KMS-11 (cell line): Measurements from ENCODE around the gene NUP98.

Source experiments
- H2AFZ ChIP-seq: fragments of 200-600 bp; sonication (generic); 2 replicates; pipeline ENCODE4 v1.6.1; 2016; ENCODE audit warnings: antibody characterized with exemption, mixed run types, low read depth
- H3K27ac ChIP-seq: fragments of 200-600 bp; sonication (generic); 2 replicates; pipeline ENCODE4 v1.6.1; 2016; ENCODE audit warnings: mild to moderate bottlenecking, mixed run types
- H3K27me3 ChIP-seq: fragments of 200-600 bp; sonication (generic); 2 replicates; pipeline ENCODE4 v1.6.1; 2017; ENCODE audit warnings: mild to moderate bottlenecking, low read depth, mixed run types, moderate library complexity; ENCODE audit not compliant: insufficient read depth
- H3K36me3 ChIP-seq: fragments of 200-600 bp; sonication (generic); 2 replicates; pipeline ENCODE4 v1.6.1; 2017; ENCODE audit warnings: mild to moderate bottlenecking, mixed run types; ENCODE audit not compliant: insufficient read depth
- H3K4me1 ChIP-seq: fragments of 200-600 bp; sonication (generic); 2 replicates; pipeline ENCODE4 v1.6.1; 2016; ENCODE audit warnings: mild to moderate bottlenecking, low read depth, mixed run types; ENCODE audit not compliant: poor library complexity, severe bottlenecking
- H3K4me2 ChIP-seq: fragments of 200-600 bp; sonication (generic); 2 replicates; pipeline ENCODE4 v1.7.0; 2016; ENCODE audit warnings: mild to moderate bottlenecking, mixed run types
- H3K4me3 ChIP-seq: fragments of 200-600 bp; sonication (generic); IDR thresholded peaks from 2 replicates; pipeline ENCODE4 v1.6.1; 2017; ENCODE audit warnings: low read depth, low read length, mixed read lengths; ENCODE audit not compliant: insufficient read depth
- H3K79me2 ChIP-seq: fragments of 200-600 bp; sonication (generic); 2 replicates; pipeline ENCODE4 v1.6.1; 2016; ENCODE audit warnings: low read depth, mixed run types; ENCODE audit not compliant: insufficient read depth
- H3K9ac ChIP-seq: fragments of 200-600 bp; sonication (generic); 2 replicates; pipeline ENCODE4 v1.6.1; 2016; ENCODE audit warnings: mild to moderate bottlenecking, mixed run types
- H4K20me1 ChIP-seq: fragments of 200-600 bp; sonication (generic); 2 replicates; pipeline ENCODE4 v1.6.1; 2016; ENCODE audit warnings: mild to moderate bottlenecking, mixed run types; ENCODE audit not compliant: insufficient read depth
- CTCF ChIP-seq: fragments of 200-600 bp; sonication (generic); conservative IDR thresholded peaks from 2 replicates; pipeline ENCODE4 v1.6.1; 2017; ENCODE audit warnings: low read depth, mild to moderate bottlenecking, antibody characterized with exemption, low read length, moderate library complexity, mixed read lengths

The NUP98 gene

GRCh38 chr11:3735827-3736226, 61.5 kb downstream of the NUP98 start:
- Histone ChIP-seq H3K79me2 (no peaks in the 10 kb centered on the region), H3K4me3 (no peak overlapping the region), H3K4me2 (no peak overlapping the region), H3K27me3 (no peaks in the 10 kb centered on the region), H3K9ac (no peak overlapping the region), H3K4me1 (no peaks in the 10 kb centered on the region), H4K20me1 (no peaks in the 10 kb centered on the region), H3K27ac (no peak overlapping the region), H3K36me3 (peaks cover 8% of the 10 kb centered on the region; the same call in 1 of the 2 replicates), H2AFZ (no peak overlapping the region)
- no peak for TF ChIP-seq CTCF

- Histone ChIP-seq H3K27ac (no peak overlapping the region), H3K36me3 (peaks cover 8% of the 10 kb centered on the region; the same call in 1 of the 2 replicates), H3K9ac (no peak overlapping the region), H3K27me3 (no peaks in the 10 kb centered on the region), H3K4me2 (no peak overlapping the region), H3K4me1 (no peaks in the 10 kb centered on the region), H4K20me1 (no peaks in the 10 kb centered on the region), H3K79me2 (no peaks in the 10 kb centered on the region), H2AFZ (no peak overlapping the region), H3K4me3 (no peak overlapping the region)
- no peak for TF ChIP-seq CTCF
These were observed 64.5 kb downstream of the NUP98 start for GRCh38 chr11:3732671-3733436.

- Histone ChIP-seq H4K20me1 (no peaks in the 10 kb centered on the region), H3K4me3 (no peak overlapping the region), H3K27ac (no peak overlapping the region), H3K9ac (no peak overlapping the region), H3K27me3 (no peaks in the 10 kb centered on the region), H3K4me1 (no peaks in the 10 kb centered on the region), H3K4me2 (no peak overlapping the region), H2AFZ (no peak overlapping the region), H3K79me2 (no peaks in the 10 kb centered on the region), H3K36me3 (peaks cover 24% of the 10 kb centered on the region)
- no peak for TF ChIP-seq CTCF
These were observed 74.2 kb downstream of the NUP98 start for GRCh38 chr11:3723014-3723708.

GRCh38 chr11:3722100-3722499, 75.3 kb downstream of the NUP98 start:
- peaks cover 25% of the 10 kb centered on the region for H3K36me3 ChIP-seq
- no peaks in the 10 kb centered on the region for H3K79me2 ChIP-seq
- H3K9ac ChIP-seq, result no peak overlapping the region
- TF ChIP-seq CTCF, result no peak
- H3K27ac ChIP-seq, result no peak overlapping the region
- H3K4me3 ChIP-seq, result no peak overlapping the region
- H4K20me1 ChIP-seq, result no peaks in the 10 kb centered on the region
- H3K4me1 ChIP-seq, result no peaks in the 10 kb centered on the region
- no peak overlapping the region for H3K4me2 ChIP-seq
- no peak overlapping the region for H2AFZ ChIP-seq
- H3K27me3 ChIP-seq, result no peaks in the 10 kb centered on the region
